Testis (tissue), 3 donors: Measurements from ENCODE around the gene ACOT9. TPM values are rescaled to one million over a fixed set of nuclear protein-coding genes. Genes with fewer than 3 reads are reported as not detected.

ENCODE experiments used
- DNase-seq: peaks from one replicate; pipeline ENCODE4 v3.0.0-alpha.2; 2019
- H3K27ac ChIP-seq, 2 donors: fragments of 200-600 bp; sonication (generic); one replicate each; pipeline ENCODE4 v1.5.1; 2019
- H3K27me3 ChIP-seq: fragments of 200-600 bp; sonication (generic); one replicate; pipeline ENCODE4 v1.5.1; 2019
- H3K36me3 ChIP-seq: fragments of 200-600 bp; sonication (generic); one replicate; pipeline ENCODE4 v1.5.1; 2017; ENCODE audit warnings: low read depth; ENCODE audit errors: missing control alignments
- H3K4me1 ChIP-seq: fragments of 200-600 bp; sonication (generic); one replicate; pipeline ENCODE4 v1.5.1; 2019
- H3K4me3 ChIP-seq, 2 donors: fragments of 200-600 bp; sonication (generic); one replicate each; pipeline ENCODE4 v1.5.1; 2017 to 2019
- H3K9me3 ChIP-seq: fragments of 200-600 bp; sonication (generic); one replicate; pipeline ENCODE4 v1.5.1; 2017
- CTCF ChIP-seq, 3 experiments: fragments of 450-650 bp in 2 of 3; fragments of 200-600 bp in 1 of 3; sonication (generic) in 1 of 3; IDR thresholded peaks; one replicate each; pipeline ENCODE4 v1.5.1; 2016 to 2019; ENCODE audit warnings: antibody characterized with exemption in 3 of 3, mild to moderate bottlenecking in 2 of 3, moderate library complexity in 1 of 3
- POLR2A ChIP-seq: fragments of 450-650 bp; IDR thresholded peaks from one replicate; pipeline ENCODE4 v1.6.1; 2017; ENCODE audit warnings: antibody characterized with exemption, mild to moderate bottlenecking, moderate library complexity
- WGBS, 2 donors: methylation state at CpG; one replicate each; pipeline ENCODE4 v1.1.5; 2018; 5-methylcytosine and 5-hydroxymethylcytosine counted together
- intact Hi-C: fragments of 100-400 bp; cut with DNase I; formaldehyde crosslinking; loops from one replicate; pipeline ENCODE4 v1.15.1; 2023; ENCODE audit warnings: low total_unique reads
- polyA plus RNA-seq: library from polyadenylated mRNA; stranded (reverse); fragments of 350-450 nt; fragmentation: Illumina TruSeq; extraction: RNeasy Lipid Tissue Mini Kit (QIAGEN cat#74804); gene quantifications from one replicate; pipeline ENCODE4 v1.2.3, GENCODE V29; 2014; ENCODE audit warnings: low read depth, low replicate concordance; ENCODE audit not compliant: insufficient read depth
- total RNA-seq, 2 donors: library from RNA; depleted of rRNA; stranded (reverse); fragments of >200 nt; gene quantifications; one replicate each; pipeline ENCODE4 v1.2.3, GENCODE V29; 2016

Gene ACOT9
- total and polyA plus RNA-seq, 3 donors from 2014 or later, result 22.0 to 29.4 (median 27.1) TPM

DNA sequence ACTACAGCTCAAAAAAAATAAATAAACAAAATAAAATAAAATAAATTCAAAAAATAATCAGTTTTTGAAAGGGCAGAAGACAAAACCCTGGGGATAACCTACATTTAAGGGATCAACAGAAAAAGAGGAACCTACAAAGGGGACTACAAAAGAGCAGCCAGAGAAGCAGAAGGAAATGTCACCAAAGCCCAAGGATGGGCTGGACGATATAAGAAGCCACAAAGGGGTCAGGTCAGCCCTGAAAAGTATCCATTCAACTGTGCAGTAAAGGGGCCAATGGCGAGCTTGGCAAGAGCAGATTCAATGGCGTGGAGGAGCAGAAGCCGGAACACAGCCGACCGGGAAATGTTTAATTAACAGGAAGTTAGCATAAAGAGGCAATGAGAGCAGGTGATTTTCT, 16.9 kb downstream of the ACOT9 start:
- Histone ChIP-seq H3K27me3 (no peaks in the 10 kb centered on the region), H3K27ac (no peak overlapping the region), H3K4me1 (no peaks in the 10 kb centered on the region), H3K36me3 (no peaks in the 10 kb centered on the region), H3K9me3 (no peaks in the 10 kb centered on the region), H3K4me3 (no peak overlapping the region)
- TF ChIP-seq CTCF (IDR thresholded peaks at IDR 0.05) (no peak), POLR2A (no peak)
- 64 to 70% methylated on average over 6 of the region's 6 CpGs for WGBS, 2 donors
- intact Hi-C loops, result no loop called here
- DNase-seq, result no peak

- TF ChIP-seq CTCF (IDR thresholded peaks at IDR 0.05) (no peak), POLR2A (no peak)
- no peak overlapping the region for H3K4me3 ChIP-seq
- intact Hi-C loops, result no loop called here
- H3K9me3 ChIP-seq, result no peaks in the 10 kb centered on the region
- no peak overlapping the region for H3K27ac ChIP-seq
- DNase-seq, result no peak
- no peaks in the 10 kb centered on the region for H3K36me3 ChIP-seq
- H3K27me3 ChIP-seq, result no peaks in the 10 kb centered on the region
- H3K4me1 ChIP-seq, result no peaks in the 10 kb centered on the region
- 86 to 87% methylated on average over 8 of the region's 8 CpGs for WGBS, 2 donors
Observed at GRCh38 chrX:23720117-23720677, 22.9 kb downstream of the ACOT9 start.

DNA sequence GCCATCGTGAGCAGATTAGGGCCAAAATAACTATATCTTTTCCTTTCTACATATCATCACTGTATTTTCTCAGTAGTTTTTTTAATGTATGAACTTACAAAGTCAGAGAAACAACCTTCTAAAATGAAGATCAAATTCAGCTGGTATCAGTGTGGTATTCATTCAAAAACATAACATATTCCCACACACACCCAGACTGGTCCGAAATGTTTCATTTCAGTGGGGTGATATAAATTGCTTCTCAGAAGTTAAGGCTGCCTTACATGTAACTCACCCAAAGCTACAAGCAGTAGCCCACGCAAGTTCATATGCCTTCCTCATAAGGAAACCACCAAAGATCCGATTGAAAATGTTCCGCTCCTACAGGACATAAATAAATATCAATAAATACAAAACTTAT, 37.8 kb downstream of the ACOT9 start:
- no peaks in the 10 kb centered on the region for H3K36me3 ChIP-seq

GRCh38 chrX:23704673-23705206, 38.3 kb downstream of the ACOT9 start:
- no peaks in the 10 kb centered on the region for H3K4me1 ChIP-seq
- no peaks in the 10 kb centered on the region for H3K9me3 ChIP-seq
- H3K36me3 ChIP-seq, result no peaks in the 10 kb centered on the region
- H3K4me3 ChIP-seq, result no peak overlapping the region
- no peaks in the 10 kb centered on the region for H3K27me3 ChIP-seq
- 86 to 95% methylated on average over 5 of the region's 5 CpGs for WGBS, 2 donors
- intact Hi-C loops, result no loop called here
- H3K27ac ChIP-seq, result no peak overlapping the region
- no peak for TF ChIP-seq POLR2A
- no peak for TF ChIP-seq CTCF (IDR thresholded peaks at IDR 0.05)
- DNase-seq, result no peak

More for the DNA sequence above, 37.8 kb downstream of the ACOT9 start:
- WGBS, 2 donors, result 91 to 97% methylated on average over 5 of the region's 5 CpGs
- DNase-seq, result no peak
- Histone ChIP-seq H3K9me3 (no peaks in the 10 kb centered on the region), H3K27me3 (no peaks in the 10 kb centered on the region), H3K4me3 (no peak overlapping the region), H3K4me1 (no peaks in the 10 kb centered on the region), H3K27ac (no peak overlapping the region)
- intact Hi-C loops, result no loop called here
- no peak for TF ChIP-seq CTCF (IDR thresholded peaks at IDR 0.05)
- no peak for TF ChIP-seq POLR2A

GRCh38 chrX:23699636-23700194, 43.4 kb downstream of the ACOT9 start:
- 12 to 19% methylated on average over 9 to 15 of the region's 16 CpGs for WGBS, 2 donors
- Histone ChIP-seq H3K27me3 (no peaks in the 10 kb centered on the region), H3K36me3 (no peaks in the 10 kb centered on the region), H3K4me1 (no peaks in the 10 kb centered on the region), H3K9me3 (no peaks in the 10 kb centered on the region), H3K27ac (no peak overlapping the region), H3K4me3 (peak overlapping the region in 1 of 2 donors; percentile 13)
- TF ChIP-seq CTCF (IDR thresholded peaks at IDR 0.05), result no peak
- TF ChIP-seq POLR2A, result no peak
- peak; percentile 82 for DNase-seq
- intact Hi-C loops, result no loop called here
